C4-2B (cell line): ENCODE data around the gene UFD1.

Experiments
- ZFX ChIP-seq: fragments of 450-650 bp; IDR thresholded peaks from 2 replicates; pipeline ENCODE4 v1.6.1; 2017
- TF ChIP-seq, protein P1 (sequence below): fragments of 450-650 bp; conservative IDR thresholded peaks from 2 replicates; pipeline ENCODE4 v1.5.1; 2017; ENCODE audit warnings: mild to moderate bottlenecking

DNA sequence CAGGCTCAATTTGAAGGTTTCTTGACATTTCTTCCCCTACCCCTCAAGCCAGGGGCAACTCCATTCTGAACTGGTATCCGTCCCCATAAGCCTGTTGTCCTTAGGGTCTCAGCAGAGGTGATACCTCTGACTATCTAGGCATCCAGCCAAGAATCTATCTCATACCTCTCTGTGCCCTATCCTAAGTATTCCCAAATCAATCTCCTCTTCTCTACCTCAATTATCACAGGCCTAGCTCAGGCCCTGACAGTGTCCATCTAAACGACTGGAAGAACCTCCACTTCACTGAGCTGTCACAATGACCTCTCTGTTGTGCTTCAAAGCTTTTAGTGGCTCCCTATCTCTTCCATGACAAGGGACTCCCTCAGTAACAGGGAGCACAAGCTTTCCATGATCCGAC is 74.3 kb downstream of the UFD1 start:
- TF ChIP-seq, protein P1, sequence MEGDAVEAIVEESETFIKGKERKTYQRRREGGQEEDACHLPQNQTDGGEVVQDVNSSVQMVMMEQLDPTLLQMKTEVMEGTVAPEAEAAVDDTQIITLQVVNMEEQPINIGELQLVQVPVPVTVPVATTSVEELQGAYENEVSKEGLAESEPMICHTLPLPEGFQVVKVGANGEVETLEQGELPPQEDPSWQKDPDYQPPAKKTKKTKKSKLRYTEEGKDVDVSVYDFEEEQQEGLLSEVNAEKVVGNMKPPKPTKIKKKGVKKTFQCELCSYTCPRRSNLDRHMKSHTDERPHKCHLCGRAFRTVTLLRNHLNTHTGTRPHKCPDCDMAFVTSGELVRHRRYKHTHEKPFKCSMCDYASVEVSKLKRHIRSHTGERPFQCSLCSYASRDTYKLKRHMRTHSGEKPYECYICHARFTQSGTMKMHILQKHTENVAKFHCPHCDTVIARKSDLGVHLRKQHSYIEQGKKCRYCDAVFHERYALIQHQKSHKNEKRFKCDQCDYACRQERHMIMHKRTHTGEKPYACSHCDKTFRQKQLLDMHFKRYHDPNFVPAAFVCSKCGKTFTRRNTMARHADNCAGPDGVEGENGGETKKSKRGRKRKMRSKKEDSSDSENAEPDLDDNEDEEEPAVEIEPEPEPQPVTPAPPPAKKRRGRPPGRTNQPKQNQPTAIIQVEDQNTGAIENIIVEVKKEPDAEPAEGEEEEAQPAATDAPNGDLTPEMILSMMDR = no peak
- TF ChIP-seq ZFX = no peak
